Heart left ventricle (tissue), 16 donors: ENCODE data around the gene TAMALIN. TPM values are rescaled to one million over a fixed set of nuclear protein-coding genes. Genes with fewer than 3 reads are reported as not detected.

Experiments used
- ATAC-seq, 4 donors: fragments of 200-7000 bp; cut with Tn5 transposase; one replicate each; pipeline ENCODE4 v1.9.1; 2020 to 2022; ENCODE audit warnings: moderate library complexity in 4 of 4, mild to moderate bottlenecking in 3 of 4, moderate number of reproducible peaks in 1 of 4
- DNase-seq, 5 donors: peaks; one replicate each; pipeline ENCODE4 v3.0.0-alpha.2; 2020
- H3K27ac ChIP-seq, 12 donors: fragments of 200-600 bp; sonication (generic) in 4 of 12; one replicate each; pipeline versions ENCODE4 v1.5.0 to v1.8.0; 2016 to 2022; ENCODE audit warnings: mild to moderate bottlenecking in 2 of 12
- H3K27me3 ChIP-seq, 9 donors: fragments of 200-600 bp; sonication (generic) in 2 of 9; one replicate each; pipeline versions ENCODE4 v1.5.1 to v1.8.0; 2016 to 2022; ENCODE audit warnings: mild to moderate bottlenecking in 3 of 9
- H3K36me3 ChIP-seq, 9 donors: fragments of 200-600 bp; sonication (generic) in 2 of 9; one replicate each; pipeline versions ENCODE4 v1.5.0 to v1.8.0; 2018 to 2022; ENCODE audit warnings: mild to moderate bottlenecking in 2 of 9
- H3K4me1 ChIP-seq, 12 donors: fragments of 200-600 bp; sonication (generic) in 4 of 12; one replicate each; pipeline versions ENCODE4 v1.5.0 to v1.8.0; 2016 to 2022; ENCODE audit warnings: mild to moderate bottlenecking in 3 of 12
- H3K4me3 ChIP-seq, 12 donors: fragments of 200-600 bp; sonication (generic) in 4 of 12; one replicate each; pipeline versions ENCODE4 v1.5.0 to v1.8.0; 2017 to 2022; ENCODE audit warnings: mild to moderate bottlenecking in 9 of 12, moderate library complexity in 4 of 12
- H3K9me3 ChIP-seq, 12 donors: fragments of 200-600 bp; sonication (generic) in 4 of 12; one replicate each; pipeline versions ENCODE4 v1.5.0 to v1.8.0; 2016 to 2022; ENCODE audit warnings: mild to moderate bottlenecking in 1 of 12
- POLR2A ChIP-seq, 2 donors: fragments of 450-650 bp; IDR thresholded peaks; one replicate each; pipeline ENCODE4 v1.6.1; 2017; ENCODE audit warnings: antibody characterized with exemption in 2 of 2, mild to moderate bottlenecking in 2 of 2, moderate library complexity in 2 of 2
- WGBS, 4 donors: extraction: QIAGEN DNeasy Blood & Tissue Kit in 2 of 4; methylation state at CpG; one replicate each; pipeline versions ENCODE4 v1.1.5 to v1.1.7; 2013 to 2018; 5-methylcytosine and 5-hydroxymethylcytosine counted together
- intact Hi-C, 10 donors: fragments of 100-400 bp; cut with DNase I; formaldehyde crosslinking; loops; one replicate each; pipeline versions ENCODE4 v1.11.1 to v1.14.2; 2022
- polyA plus RNA-seq, 2 donors: library from polyadenylated mRNA; stranded (reverse); fragments of 200-250 nt; gene quantifications; one replicate each; pipeline ENCODE4 v1.2.3, GENCODE V29; 2013
- total RNA-seq, 9 donors: library from RNA; depleted of rRNA in 2 of 9; stranded (reverse); fragments of >200 nt in 2 of 9; fragmentation: NEBNext Ultra II Directional in 3 of 9; extraction: Animal tissue kit (Norgen Biotek cat#: 25700) in 3 of 9; gene quantifications; one replicate each; pipeline versions ENCODE4 v1.1.0 to v1.2.4, GENCODE V29; 2016 to 2023
- TF ChIP-seq, protein P1 (sequence below), 12 donors: fragments of 200-600 bp; sonication (generic) in 4 of 12; IDR thresholded peaks; one replicate each; pipeline versions ENCODE4 v1.5.0 to v1.8.0; 2018 to 2022; ENCODE audit warnings: antibody characterized with exemption in 12 of 12, mild to moderate bottlenecking in 5 of 12
- donor health status: ischemic (EF 13 %, LVEDD 7.1; RV severe dilation, severe dysfunction).
- donor health status: healthy with polysubstance abuse.
- donor health status: DM: no; HTN: yes; CAD: no.
- donor health status: DM: no; HTN: no; CAD: no.
- donor health status: ischemic (EF 25% LVEDD 6.9; RV normal size, moderate dysfunction).
- donor health status: ischemic (EF 25% LVEDD 5.7; RV mildly dilated, moderate dysfunction).
- donor health status: healthy.
- donor health status: DM: yes; HTN: yes; CAD: no.
- donor health status: ischemic (EF 35%, LVEDD 5.7; RV mildly dilated, moderate dysfunction).
- donor health status: nonischemic (EF 11% LVEDD 7.7; RV severe dilation, severe dysfunction).
- donor health status: DM: yes; HTN: yes; CAD: no.
- donor health status: PGD.
- donor health status: ischemic (EF 29% LVEDD 5.4; RV normal size, mild dysfunction).
- donor health status: nonischemic (EF 23%, LVEDD 6.1; RV moderate dilation, normal function).

The TAMALIN gene
- total and polyA plus RNA-seq, 11 donors = 12.9 to 38.0 (median 17.8) TPM

DNA sequence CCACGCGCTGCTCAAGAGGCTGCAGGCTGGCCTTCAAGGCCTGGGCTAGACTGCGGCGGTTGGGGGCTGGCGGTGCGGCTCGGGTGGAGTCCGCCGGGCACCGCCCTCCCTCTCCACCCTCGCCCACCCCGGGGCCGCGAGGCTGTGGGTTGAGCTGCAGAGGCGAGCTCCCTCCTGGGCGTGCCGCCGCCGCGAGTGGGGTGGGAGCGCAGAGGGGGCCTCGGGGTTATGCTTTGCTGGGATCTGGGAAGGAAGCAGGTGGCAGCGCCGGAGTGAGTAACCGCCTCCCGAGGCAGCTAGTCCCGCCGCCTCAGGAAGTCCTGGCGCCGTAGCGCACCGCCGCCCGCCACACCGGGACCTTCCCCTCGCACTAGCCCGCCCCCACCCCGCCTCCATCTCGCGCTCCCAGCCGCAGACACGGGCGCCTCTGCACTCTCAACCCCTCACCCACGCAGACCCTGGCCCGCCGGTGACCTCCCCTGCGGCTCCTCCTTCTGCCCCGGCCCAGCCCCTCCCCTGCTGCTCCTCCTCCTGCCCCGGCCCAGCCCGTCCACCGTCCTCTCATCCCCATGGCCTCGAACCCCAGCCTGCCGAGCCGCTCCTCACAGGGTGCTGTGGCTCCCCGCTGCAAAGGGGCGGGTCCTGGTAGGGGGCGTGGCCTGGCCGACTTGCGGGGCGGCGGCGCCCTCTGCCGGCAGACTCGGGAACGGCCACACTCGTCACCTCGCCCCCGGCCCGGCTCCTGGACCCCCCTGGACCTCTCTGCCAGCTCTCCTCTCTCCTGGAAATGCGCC is 16.6 kb downstream of the TAMALIN start:
- 0 to 1% (median 1%) methylated on average over 25 to 70 of the region's 70 CpGs for WGBS, 4 donors
- Histone ChIP-seq H3K27ac (peak overlapping the region; percentile 16 to 94 (median 68)), H3K4me1 (peaks cover 0 to 54% (median 35%) of the 10 kb centered on the region in 12 donors), H3K9me3 (no peaks in the 10 kb centered on the region), H3K36me3 (no peaks in the 10 kb centered on the region), H3K27me3 (no peaks in the 10 kb centered on the region), H3K4me3 (peak overlapping the region; percentile 32 to 62 (median 55))
- ATAC-seq (peak; percentile 26 to 62 (median 50)), DNase-seq (peak; percentile 87 to 95 (median 90))
- peak in 1 of 2 donors; percentile 20 for TF ChIP-seq POLR2A (IDR thresholded peaks at IDR 0.05)
- TF ChIP-seq, protein P1, sequence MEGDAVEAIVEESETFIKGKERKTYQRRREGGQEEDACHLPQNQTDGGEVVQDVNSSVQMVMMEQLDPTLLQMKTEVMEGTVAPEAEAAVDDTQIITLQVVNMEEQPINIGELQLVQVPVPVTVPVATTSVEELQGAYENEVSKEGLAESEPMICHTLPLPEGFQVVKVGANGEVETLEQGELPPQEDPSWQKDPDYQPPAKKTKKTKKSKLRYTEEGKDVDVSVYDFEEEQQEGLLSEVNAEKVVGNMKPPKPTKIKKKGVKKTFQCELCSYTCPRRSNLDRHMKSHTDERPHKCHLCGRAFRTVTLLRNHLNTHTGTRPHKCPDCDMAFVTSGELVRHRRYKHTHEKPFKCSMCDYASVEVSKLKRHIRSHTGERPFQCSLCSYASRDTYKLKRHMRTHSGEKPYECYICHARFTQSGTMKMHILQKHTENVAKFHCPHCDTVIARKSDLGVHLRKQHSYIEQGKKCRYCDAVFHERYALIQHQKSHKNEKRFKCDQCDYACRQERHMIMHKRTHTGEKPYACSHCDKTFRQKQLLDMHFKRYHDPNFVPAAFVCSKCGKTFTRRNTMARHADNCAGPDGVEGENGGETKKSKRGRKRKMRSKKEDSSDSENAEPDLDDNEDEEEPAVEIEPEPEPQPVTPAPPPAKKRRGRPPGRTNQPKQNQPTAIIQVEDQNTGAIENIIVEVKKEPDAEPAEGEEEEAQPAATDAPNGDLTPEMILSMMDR (IDR thresholded peaks at IDR 0.05) = peak; percentile 92 to 98 (median 94)
- intact Hi-C loops = loop anchor here in 4 of 10 donors (1.0 to 5.0 kb wide), 5 partner anchors 18 to 126 kb away; partner anchors contain the start of gene ACVRL1 (in 1 of the 4)

DNA sequence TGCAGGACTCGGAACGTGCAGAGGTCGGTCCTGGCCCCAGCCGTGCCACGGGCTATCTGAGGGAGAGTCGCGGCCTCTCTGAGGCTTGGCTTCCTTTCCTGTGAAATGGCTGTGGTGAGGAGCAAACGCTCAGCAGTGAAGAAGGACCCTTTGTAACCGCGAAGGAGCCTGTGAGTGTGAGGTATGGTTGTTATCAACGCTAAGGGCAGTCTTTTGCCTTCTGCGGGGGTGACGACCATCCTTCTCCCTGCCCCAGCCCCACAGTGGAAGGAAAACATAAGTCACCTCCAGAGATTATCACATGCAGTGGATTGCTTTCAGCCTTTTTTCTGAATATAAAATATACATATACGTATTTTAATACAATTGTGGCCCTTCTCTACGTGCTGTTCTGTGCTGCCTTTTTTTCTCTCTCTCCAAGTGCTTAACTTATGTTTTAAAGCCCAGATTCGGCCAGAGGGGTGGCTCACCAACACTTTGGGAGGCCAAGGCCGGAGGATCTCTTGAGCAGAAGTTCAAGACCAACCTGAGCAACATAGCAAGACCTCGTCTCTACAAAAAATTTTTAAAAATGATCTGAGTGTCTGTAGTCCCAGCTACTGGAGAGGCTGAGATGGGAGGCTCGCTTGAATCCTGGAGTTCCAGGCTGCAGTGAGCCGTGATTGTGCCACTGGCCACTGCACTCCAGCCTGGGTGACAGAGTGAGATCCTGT is 17.4 kb downstream of the TAMALIN start:
- DNase-seq (no peak), ATAC-seq (no peak)
- Histone ChIP-seq H3K9me3 (no peaks in the 10 kb centered on the region), H3K4me3 (peak overlapping the region; percentile 32 to 62 (median 55)), H3K27me3 (no peaks in the 10 kb centered on the region), H3K27ac (peak overlapping the region in 11 of 12 donors; percentile 16 to 94 (median 72)), H3K36me3 (no peaks in the 10 kb centered on the region), H3K4me1 (peaks cover 0 to 55% (median 35%) of the 10 kb centered on the region in 12 donors)
- intact Hi-C loops = loop anchor here in 6 of 10 donors (1.0 to 5.0 kb wide), 8 partner anchors 19 to 127 kb away; partner anchors contain the start of genes NR4A1 (in 3 of the 6) and ACVRL1 (in 1 of the 6)
- 29 to 33% (median 30%) methylated on average over 20 of the region's 20 CpGs for WGBS, 4 donors
- no peak for TF ChIP-seq POLR2A (IDR thresholded peaks at IDR 0.05)
- TF ChIP-seq, protein P1 (IDR thresholded peaks at IDR 0.05) = peak in 4 of 12 donors; percentile 4 to 35 (median 23)

DNA sequence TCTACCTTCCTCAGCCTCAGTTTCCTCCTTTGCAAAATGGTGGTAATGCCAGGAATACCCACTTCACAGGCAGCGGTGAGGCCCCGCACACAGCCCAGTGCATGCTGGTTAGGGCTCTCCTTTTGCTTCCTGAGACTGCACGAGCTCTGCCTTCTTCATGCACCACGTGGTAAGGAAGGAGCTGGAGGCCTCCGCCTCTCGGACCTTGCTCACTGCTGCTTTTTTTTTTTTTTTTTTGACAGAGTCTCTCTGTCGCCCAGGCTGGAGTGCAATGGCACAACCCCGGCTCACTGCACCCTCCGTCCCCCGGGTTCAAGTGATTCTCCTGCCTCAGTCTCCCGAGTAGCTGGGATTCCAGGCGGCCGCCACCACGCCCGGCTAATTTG is 18.1 kb downstream of the TAMALIN start:
- DNase-seq (no peak), ATAC-seq (peak in 1 of 4 donors; percentile 8)
- TF ChIP-seq, protein P1 (IDR thresholded peaks at IDR 0.05) = no peak
- TF ChIP-seq POLR2A (IDR thresholded peaks at IDR 0.05) = no peak
- Histone ChIP-seq H3K27ac (peak overlapping the region; percentile 35 to 94 (median 86)), H3K4me1 (peaks cover 0 to 61% (median 35%) of the 10 kb centered on the region in 12 donors), H3K4me3 (peak overlapping the region in 10 of 12 donors; percentile 20 to 60 (median 42)), H3K27me3 (no peaks in the 10 kb centered on the region), H3K36me3 (no peaks in the 10 kb centered on the region), H3K9me3 (no peaks in the 10 kb centered on the region)
- intact Hi-C loops = loop anchor here in 9 of 10 donors (1.0 to 5.0 kb wide), 11 partner anchors 20 to 128 kb away; partner anchors contain the start of genes ATG101 (in 3 of the 9), NR4A1 (in 3 of the 9) and ACVRL1 (in 1 of the 9)
- WGBS, 4 donors = 71 to 74% (median 73%) methylated on average over 13 to 15 of the region's 15 CpGs
